ENCODE measurements around the gene TTN.
A peak's percentile ranks its signal among the peaks of the same experiment; 100 is the strongest.

Gene TTN

GRCh38 chr2:178480227-178481181, 326.7 kb downstream of the TTN start, which contains the start of gene PLEKHA3:
PLEKHA3 (plus strand) TSS chr2:178480457; CDS start chr2:178480870, 413 bp downstream.
- no peak for FAIRE-seq

GRCh38 chr2:178479758-178480226, 327.4 kb downstream of the TTN start:
- FAIRE-seq: no peak

GRCh38 chr2:178479275-178479616, 328.0 kb downstream of the TTN start:
- FAIRE-seq: no peak

GRCh38 chr2:178478439-178479274, 328.6 kb downstream of the TTN start, which contains the start of gene FKBP7:
FKBP7 (minus strand) TSS chr2:178478600; CDS start chr2:178478499, 101 bp downstream.
- FAIRE-seq: peak; percentile 16

GRCh38 chr2:178478130-178478438, 329.1 kb downstream of the TTN start:
- no peak for FAIRE-seq

GRCh38 chr2:178477443-178478129, 329.6 kb downstream of the TTN start:
- FAIRE-seq: no peak

- no peak for FAIRE-seq
Observed at GRCh38 chr2:178476477-178476876, 330.7 kb downstream of the TTN start.
